T-helper 2 cell treated with Interferon-gamma antibody and Interleukin-4, amounts not matched to agents 100 ng/mL and 5 ng/mL, for 36 hours (primary cell): ENCODE data around the gene LSM12. TPM values are rescaled to one million over a fixed set of nuclear protein-coding genes. Genes with fewer than 3 reads are reported as not detected.
"Not testable (repeated sequence)": the region's sequence is repeated elsewhere in the genome, so short reads cannot be mapped to it uniquely, and the experiment has no call there.

Source experiments
- intact Hi-C: fragments of 100-400 bp; cut with micrococcal nuclease; formaldehyde crosslinking; loops from one replicate; pipeline ENCODE4 v1.15.1; 2023
- total RNA-seq: library from RNA; stranded (reverse); gene quantifications from 2 replicates; pipeline ENCODE4 v1.2.3, GENCODE V29; 2022

LSM12 gene
- total RNA-seq, 1 donor from 2014 or later, result 69.2 TPM

DNA sequence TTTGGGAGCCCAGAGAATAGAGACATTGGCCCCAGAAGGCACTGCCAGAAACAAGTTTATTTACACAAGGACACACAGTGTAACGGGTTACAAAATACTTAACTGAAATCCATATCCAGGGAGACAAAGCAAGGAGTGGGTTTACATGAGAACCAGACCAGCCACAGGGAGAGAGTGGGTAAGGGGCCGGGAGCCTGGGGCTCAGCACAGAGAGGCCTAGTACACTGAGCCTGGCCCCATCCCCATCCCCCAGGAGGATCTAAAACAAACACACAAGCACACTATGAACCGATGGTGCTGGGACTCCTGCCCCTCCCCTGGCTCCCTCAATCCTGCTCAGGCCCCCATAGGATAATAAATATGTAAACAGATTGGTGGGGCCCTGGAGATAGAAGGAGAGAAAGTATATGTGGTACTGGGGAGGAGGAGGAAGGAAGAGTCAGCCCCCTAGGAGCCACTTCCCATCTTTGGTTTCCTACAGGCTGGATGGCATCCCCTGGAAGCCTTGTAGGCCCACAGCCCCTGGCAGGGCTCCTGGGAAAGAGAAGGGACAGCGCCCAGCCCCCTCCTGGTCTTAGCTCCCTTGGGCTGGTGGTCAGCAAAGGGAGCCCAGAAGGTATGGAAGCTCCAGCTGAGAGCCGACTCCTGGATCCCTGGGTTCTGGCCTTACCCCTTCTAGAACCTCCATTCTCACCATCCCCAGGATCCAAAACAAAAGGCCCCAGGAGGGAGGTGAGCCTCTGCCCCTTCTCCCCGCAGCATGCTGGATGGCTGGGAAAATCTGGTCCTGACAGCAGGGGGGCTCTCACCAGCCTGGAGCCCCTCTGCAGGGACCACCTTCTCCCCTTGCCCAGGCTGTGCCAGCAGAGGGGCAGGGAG is 10.5 kb upstream of the LSM12 start:
- intact Hi-C loops, result no loop called here

DNA sequence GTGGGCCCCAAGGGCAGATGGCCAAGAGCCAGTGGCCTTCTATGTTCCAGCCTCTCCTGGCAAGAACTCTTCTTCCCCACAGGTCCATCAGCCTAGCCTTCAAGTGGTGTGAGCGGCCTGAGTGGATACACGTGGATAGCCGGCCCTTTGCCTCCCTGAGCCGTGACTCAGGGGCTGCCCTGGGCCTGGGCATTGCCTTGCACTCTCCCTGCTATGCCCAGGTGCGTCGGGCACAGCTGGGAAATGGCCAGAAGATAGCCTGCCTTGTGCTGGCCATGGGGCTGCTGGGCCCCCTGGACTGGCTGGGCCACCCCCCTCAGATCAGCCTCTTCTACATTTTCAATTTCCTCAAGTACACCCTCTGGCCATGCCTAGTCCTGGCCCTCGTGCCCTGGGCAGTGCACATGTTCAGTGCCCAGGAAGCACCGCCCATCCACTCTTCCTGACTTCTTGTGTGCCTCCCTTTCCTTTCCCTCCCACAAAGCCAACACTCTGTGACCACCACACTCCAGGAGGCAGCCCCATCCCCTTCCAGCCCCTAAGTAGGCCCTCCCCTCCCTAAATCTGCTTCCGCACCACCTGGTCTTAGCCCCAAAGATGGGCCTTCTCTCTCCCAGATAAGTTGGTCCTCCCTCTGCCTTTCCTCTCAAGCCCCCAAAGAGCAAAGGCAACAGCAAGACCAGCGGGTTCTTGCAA is 9.3 kb upstream of the LSM12 start:
- intact Hi-C loops, result no loop called here

DNA sequence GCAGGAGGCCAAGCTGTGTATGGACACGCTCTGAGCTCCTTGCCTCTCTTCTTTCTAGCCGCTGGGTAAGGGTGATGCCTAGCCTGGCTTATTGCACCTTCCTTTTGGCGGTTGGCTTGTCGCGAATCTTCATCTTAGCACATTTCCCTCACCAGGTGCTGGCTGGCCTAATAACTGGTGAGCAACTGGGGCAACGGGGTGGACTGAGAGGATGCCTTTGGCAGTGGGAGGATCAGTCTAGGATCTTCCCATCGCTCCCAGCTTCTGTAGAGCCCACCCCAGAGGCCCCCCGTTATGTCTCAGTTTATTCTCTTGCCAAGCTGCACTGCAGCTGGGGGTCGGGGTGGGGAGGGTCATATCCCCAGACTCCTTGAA is 8.4 kb upstream of the LSM12 start:
- intact Hi-C loops, result no loop called here

DNA sequence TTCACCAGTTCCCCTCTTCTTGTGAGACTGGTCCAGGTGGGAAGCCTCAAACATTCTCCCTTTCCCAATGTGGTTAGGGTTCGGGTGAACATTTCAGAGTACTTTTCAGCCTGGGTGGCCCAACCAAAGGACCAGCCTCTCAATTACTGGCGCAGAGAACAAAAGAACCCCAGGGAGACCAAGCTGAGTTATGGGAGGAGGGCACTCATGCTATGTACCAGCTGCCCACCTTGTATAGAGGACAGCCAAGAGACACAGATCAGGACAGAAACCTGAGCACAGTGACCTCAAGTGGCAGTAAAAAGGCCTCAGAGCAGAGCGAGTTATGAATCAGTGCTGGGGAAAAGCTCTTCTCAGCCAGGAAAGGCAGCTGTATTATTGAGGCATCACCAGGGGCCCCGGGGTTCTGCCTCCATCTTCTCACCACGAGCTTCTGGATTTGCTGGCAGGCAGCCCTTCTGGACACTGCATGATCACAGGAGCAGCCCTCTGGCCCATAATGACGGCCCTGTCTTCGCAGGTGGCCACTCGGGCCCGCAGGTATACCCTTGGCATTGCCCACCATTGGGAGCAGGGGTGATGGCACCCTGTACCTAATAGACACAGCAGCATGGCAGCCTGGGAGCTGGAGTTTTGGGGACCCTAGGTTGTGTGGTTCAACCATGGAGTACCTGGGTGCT is 7.9 kb upstream of the LSM12 start:
- intact Hi-C loops, result no loop called here

DNA sequence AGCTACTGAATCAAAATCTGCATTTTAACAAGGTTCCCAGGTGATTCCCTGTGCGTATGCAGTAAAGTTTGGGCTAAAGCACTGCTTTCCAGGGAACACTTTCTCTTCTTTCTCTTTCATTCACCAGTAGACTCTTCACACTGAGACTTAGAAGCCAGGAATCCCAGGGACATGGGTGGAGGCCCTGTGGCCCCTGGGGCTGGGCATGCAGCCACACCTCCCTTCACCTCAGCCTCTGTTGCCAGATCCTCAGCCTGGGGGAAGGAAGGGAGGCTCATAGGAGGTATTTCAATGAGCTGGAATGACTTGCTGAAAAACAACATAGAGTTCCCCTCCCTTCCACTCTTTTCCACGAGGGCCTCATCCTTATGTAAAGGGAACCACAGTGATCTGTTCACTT is 5.3 kb upstream of the LSM12 start:
- intact Hi-C loops, result loop anchor here (2.0 kb wide), 2 partner anchors 51 to 57 kb away; partner anchors contain the start of genes HDAC5 and TMEM101

DNA sequence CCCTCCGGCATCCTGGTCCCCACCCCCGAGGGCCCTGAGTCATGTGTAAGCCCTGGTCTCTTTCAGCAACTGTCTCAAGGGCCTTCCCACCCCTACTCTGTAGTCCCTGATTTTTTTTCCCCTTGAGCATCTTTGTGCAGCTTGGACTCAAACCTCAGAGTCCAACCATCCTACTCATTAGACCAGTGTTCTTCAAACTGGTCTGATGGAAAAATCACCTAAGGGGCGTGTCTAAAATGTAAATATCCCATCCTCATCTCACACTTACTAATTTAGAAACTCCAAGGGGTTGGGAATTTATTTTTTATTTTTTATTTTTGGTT is 4.7 kb upstream of the LSM12 start:
- intact Hi-C loops, result loop anchor here (2.0 kb wide), 2 partner anchors 52 to 56 kb away; partner anchors contain the start of genes HDAC5 and TMEM101

DNA sequence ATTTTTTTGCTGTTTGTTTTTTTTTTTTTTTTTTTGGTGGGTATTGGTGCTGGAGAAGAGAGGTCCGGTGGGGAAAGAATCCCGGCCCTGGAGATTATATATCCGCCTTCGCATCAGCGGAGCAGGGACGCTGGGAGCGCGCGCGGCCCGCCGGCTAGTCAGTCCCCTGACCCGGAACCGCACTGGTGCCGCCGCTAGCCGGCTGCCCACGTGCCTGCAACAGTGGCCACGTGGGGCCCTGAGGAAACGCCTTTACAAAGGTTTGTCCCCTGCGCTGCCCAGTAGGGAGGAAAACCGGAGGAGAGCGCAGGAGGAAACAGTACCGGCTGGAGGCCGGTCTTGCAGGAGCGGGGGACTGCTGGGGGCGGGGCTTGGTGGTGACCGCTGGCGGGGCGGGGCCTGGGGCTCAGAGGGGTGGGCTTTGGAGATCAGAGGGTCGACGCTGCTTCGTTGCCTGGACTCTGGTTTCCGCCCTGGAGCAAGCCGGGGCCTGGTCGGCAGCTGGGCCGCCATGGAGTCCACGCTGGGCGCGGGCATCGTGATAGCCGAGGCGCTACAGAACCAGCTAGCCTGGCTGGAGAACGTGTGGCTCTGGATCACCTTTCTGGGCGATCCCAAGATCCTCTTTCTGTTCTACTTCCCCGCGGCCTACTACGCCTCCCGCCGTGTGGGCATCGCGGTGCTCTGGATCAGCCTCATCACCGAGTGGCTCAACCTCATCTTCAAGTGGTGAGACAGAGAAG is 4.2 kb upstream of the LSM12 start, which contains the start of gene G6PC3:
TSS of gene G6PC3 (plus strand) at position 281 of the 743 bp plus-strand sequence. CDS start at position 512, 231 bp downstream.
- intact Hi-C loops, result loop anchor here (2.0 kb wide), 2 partner anchors 52 to 56 kb away; partner anchors contain the start of genes HDAC5 and TMEM101

DNA sequence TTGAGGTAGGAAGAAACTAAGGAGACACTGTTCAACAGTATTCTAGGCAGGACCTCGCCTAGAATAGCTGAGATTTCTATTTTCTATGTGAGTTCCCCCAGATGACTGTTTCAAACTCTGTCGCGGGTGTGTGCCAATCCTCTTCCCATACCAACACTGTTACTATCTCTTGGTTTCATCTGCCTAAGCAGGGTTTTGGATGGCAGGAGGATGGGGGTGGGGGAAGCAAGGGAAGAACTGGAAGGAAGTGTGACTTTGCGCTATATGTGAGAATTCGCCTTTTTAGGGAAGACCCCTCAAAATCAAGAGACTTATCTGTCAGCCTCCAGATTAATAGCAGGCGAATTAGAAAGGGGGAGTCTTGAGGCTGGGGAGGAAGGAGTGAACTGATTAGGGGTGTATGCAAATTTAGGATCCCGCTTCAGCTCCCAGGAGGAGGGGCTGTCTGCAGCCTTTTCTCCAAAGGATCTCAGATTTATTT is 3.5 kb upstream of the LSM12 start:
- intact Hi-C loops, result loop anchor here (2.0 to 5.0 kb wide), 3 partner anchors 53 to 257 kb away; partner anchors contain the start of genes HDAC5 and TMEM101

DNA sequence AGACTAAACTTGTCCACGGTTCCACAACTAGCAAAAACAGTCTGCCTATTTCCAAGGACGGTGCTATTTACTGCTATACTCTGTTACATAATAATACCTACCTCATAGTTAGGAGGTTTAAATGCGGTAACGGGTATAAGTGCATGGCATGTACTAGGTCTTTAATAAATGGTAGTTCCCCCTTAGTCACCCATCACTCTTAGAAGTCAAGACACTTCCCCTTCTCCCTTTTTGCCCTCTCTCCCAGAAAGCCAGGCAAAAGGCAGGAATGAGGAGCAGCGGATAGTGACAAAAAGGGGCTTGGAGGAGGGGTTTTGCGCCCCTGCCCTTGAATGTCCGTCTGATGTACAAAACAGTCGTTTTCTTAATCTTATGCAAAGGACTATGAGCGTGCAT is 1.1 kb upstream of the LSM12 start:
- intact Hi-C loops, result loop anchor here (2.0 to 5.0 kb wide), 2 partner anchors 61 to 260 kb away; no protein-coding TSS in a partner anchor

DNA sequence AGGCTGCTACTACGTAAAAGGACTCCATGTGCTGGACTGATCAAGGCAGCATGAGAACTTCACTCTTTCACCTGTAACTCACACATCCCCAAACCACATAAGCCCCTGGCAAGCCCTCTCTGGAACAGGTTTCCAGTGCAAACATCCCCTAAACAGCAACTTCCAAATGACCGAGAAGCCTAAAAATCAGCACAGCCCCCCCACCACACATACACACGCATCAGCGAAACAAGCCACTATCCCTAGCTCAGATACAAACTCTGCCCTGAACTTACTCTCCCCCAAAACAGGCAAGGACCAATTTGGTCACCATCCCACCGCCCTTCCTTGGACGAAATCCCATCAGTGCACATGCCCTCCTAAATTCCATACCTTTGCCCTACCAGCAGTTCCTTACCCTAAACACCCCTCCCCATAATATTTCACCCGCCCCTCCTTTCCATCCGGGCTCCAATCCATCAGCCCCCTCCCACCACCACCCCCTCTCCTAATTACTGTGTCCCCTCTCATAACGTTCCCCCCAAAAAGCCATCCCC is 735 bp downstream of the LSM12 start:
- intact Hi-C loops, result loop anchor here (1.0 to 5.0 kb wide), 3 partner anchors 59 to 262 kb away; partner anchors contain the start of gene HROB

DNA sequence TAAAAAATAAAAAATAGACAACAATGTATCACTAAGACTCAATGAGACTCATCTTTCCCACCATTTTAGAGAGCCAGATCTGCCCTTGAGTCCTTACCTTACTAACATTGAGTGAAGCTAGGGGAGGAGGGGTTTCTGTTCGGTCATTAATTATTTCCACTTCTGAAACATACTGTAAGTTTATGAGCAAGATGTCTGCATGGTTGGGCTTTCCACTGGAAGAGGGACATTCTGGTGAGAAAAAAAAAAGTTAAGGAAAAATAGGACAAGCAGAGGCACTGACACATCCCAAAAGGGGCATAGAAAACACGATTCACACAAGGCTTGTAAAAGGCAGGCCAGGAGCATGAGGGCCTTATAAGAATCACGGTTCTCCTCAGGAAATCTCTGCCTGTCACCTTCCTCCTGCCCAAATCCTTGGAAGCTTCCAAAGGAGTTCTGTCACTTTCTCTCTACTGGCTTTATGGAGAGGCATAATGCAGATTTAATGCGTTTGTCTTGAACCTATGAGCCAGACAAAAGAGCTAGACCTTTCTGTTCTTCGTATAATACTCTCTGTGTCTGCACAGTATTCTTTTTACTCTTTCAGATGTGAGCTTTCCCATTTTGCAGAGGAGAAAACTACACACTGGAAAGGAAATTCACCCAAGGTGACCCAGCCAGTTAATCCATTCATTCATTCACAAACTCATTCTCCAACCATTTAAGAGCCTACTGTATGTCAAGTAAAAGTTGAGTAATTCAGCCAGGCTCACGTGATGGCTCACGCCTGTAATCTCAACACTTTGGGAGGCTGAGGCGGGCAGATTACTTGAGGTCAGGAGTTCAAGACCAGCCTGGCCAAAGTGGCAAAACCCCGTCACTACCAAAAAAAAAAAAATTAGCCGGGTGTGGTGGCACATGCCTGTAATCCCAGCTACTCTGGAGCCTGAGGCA is 2.5 kb downstream of the LSM12 start:
- intact Hi-C loops, result no loop called here

DNA sequence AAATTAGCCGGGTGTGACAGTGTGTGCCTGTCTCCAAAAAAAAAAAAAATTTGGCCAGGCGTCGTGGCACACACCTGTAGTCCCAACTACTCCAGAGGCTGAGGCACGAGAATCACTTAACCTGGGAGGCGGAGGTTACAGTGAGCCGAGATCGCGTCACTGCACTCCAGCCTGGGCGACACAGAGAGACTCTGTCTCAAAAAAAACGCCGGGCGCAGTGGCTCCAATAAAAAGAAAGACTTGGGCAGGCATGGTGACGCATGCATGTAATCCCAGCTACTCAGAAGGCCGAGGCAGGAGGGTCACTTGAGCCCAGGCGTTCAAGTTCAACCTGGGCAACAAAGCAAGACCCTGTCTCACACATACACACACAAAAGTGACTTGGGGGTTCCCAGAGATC is 3.6 kb downstream of the LSM12 start:
- intact Hi-C loops, result no loop called here

DNA sequence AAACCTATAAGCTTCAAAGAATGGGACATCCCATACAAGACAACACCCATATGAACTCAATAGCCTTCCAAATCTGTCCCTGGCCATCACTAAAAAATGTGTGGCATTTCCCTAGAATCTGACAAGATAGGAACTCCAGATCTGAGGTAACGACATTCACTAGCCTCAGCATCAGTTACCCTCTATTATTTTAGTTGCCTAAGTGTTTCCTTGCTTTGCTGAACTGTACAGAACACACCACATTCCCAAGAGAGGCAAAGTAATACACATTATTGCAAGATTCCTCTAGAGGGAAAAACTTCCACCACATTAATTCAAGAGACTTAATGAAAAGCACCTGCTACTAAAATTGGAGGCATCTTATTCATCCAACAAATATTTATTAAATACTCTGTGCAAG is 5.0 kb downstream of the LSM12 start:
- intact Hi-C loops, result no loop called here

DNA sequence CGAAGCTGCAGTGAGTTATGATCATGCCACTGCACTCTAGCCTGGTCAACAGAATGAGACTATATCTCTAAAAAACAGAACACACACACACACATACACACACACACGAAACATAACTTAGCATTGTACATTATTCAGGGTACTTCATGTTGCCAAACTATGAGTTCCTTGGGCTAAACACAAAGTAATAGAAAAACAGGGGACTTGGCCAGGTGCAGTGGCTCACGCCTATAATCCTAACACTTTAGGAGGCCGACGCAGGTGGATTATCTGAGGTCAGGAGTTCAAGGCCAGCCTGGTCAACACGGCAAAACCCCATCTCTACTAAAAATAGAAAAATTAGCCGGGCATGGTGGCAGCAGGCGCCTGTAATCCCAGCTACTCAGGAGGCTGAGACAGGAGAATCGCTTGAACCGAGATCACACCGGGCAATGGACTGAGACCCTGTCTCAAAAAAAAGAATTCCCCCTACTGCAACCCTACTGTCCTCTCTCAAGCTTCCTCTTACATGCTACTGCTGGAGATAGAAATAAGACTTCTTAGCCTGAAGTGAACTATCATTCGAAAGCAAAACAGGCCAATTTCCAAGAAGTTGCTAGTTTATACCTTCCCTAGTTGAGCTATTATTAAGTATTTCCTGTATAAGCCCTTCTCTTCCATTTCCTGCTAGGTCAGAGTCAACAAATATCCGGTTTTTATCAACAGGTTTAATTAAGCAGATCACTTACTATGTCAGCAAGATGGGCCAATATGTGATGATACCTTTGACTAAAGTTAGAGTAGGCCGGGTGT is 7.2 kb downstream of the LSM12 start:
- intact Hi-C loops, result no loop called here

DNA sequence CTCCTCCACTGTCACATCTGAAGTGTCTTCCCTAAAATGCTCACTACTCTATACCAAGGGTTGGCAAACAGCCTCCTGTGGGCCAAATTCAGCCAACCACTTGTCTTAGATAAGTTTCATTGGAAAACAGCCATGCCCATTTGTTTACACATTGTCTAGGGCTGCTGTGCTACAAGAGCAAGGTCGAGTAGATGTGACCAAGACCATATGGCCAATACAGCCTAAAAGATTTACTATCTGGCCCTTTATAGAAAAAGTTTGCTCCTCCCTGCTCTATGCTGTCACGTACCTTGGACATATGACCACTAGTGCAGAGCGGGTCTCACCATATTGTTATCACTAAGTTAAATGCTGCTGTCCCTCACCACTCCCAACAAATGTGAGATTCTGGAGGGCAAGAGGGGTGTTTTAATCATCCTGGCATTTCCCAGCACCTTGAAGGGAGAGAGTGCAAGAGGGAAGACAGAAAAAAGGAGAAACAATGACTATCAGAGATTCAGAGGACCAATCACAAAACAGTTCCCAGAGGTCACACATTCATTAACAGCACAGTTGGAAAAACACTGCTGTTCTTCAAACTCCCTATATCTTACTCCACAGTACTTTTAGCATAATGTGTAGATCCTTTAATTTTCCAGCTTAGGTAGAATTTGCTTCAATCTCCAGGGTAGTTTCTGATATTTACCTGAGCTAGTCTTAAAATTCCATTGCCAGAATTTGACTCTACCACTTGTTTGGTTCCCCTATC is 13.2 kb downstream of the LSM12 start:
- intact Hi-C loops, result no loop called here

DNA sequence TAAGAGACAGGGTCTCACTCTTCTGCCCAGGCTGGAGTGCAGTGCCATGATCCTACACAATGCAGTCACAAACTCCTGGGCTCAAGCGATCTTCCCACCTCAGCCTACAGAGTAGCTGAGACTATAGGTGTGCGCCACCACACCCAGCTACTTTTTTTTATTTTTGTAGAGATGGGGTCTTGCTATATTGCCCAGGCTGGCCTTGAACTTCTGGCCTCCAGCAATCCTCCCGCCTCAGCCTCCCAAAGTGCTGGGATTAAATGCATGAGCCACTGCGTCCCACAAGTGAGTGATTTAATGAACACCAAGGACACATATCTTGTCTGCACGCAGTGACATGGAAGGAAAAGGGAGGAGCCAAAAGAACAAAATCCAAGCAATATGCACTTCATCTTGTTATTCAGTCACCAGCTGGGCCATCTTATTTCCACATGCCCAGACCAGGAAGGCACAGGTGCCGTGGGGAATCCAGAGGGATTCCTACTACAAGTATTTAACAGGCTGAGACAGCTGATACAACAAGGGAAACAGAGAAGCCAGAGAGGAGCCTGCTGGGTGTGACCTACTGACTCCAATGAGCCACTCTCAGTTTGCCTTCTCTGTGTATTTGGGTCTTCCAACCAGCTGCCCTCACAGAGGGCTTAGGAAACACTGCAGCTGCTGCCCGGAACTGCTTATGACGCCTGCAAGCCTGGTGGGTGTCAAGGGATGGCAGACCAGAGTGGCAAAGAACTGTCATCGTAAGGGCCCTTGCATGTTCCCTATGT is 17.0 kb downstream of the LSM12 start:
- intact Hi-C loops, result no loop called here

DNA sequence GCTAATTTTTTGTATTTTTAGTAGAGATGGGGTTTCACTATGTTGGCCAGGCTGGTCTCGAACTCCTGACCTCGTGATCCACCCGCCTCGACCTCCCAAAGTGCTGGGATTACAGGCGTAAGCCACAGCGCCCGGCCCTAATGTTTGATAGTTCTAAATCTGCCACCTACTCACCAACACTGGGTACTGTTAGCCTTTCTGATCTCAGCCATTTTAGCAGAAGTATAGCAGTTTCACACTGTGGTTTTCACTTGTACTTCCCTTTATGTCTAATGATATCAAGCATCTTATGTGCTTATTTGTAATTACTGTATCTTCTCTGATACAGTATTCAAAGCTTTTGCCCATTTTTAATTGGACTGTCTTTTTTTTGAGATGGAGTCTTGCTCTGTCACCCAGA is 19.6 kb downstream of the LSM12 start:
- intact Hi-C loops, result not testable (repeated sequence)
